KG1 (cell line): ENCODE measurements around the gene PRPF4.
A peak's percentile ranks its signal among the peaks of the same experiment; 100 is the strongest.
"Not testable (repeated sequence)": the region's sequence is repeated elsewhere in the genome, so short reads cannot be mapped to it uniquely, and the experiment has no call there.

Experiments used
- DNase-seq: peaks from one replicate; lab custom pipeline; 2025; lab: John Stamatoyannopoulos, UW

The PRPF4 gene

DNA sequence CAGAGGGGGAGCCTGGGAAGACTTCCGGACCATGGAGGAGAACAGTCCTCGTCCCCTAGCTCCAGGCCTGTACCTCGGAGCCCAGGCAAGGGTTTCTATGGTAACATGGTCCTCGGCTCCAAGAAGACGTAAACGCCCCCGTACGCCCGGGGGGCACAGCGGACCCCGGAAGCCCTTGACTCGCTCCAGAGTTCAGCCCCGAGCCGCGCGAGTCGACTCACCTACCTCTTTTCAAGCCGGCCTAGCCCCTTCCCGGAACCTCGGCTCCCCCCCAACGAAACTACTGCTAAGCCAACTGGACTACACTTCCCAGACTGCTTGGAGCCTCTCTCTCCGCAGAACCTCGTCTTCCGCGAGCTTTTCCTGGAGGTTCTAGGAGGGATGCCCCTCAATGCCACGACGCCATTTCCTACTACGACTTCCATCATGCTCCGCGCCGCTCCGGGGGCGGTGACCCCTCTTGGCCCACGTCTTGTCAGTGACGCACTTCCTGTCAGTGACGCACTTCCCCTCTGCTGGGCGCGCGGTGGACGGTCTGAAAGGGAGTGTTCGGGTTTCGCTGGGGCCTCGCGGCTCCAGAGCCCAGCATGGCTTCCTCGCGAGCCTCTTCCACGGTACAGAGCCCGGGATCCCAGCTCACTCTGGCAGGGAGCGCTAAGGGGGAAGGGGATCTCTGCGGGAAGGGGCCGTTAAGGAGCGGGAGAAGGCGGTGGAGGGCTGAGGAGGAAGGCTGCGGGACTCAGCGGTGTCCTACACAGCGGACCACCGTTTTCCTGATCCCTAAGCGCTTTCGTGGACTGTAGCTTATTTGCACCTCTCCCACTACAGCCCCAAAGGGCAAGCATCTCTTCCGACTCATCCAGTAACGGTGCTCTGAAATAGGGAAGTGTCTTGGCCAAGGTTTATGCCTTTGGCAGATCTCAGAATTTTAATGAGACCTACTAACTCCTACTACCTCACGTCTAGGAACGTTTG lies at the start of gene PRPF4, which contains the start of gene CDC26:
PRPF4 (plus strand) TSS at position 502 of the 975 bp plus-strand sequence; CDS start at position 588, 86 bp downstream.
CDC26 (minus strand) TSS at position 416 of the 975 bp plus-strand sequence. CDS start 3,065 bp downstream, outside the sequence.
- DNase-seq = peak; percentile 95

DNA sequence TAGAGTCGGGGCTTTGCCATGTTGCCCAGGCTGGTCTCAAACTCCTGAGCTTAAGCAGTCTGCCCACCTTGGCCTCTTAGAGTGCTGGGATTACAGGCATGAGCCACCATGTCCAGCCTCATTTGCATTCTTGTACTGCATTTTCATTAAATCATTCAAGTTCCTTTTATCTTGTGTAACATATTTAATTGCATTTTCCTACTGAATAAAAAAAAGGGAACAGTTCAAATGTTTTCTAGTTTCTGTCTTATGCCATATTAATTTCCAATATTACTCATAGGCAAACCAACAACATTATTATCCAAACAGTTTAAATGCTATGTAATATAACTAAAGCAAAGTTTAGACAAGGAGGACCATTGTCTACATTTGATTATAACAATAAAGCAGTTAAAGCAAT lies 48.0 kb upstream of the PRPF4 start:
- no peak for DNase-seq

DNA sequence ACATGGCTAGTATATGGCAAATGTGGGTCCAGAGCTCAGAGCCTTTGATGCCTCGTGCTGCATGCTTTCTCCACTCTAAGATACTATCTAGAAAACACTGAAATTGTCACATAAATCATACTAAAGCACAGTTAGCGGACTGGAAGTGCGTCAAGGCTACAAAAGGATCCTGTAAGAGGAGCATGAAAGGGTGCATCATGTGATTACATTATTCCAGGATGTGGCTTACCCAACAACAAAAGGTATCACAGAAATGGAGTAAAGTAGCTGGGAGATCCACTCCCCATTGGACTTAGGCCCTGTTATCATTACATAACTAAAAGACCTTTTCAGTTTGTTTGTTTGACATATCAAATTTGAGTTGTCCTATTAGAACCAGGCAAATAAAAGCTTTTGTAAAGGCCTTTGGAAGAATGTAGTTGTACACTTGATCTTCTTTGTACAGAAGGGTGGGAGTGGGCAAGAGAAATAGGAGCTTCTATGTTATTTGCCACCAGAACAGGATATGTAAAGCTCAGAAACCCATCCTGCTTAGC lies 47.3 kb upstream of the PRPF4 start:
- no peak for DNase-seq

DNA sequence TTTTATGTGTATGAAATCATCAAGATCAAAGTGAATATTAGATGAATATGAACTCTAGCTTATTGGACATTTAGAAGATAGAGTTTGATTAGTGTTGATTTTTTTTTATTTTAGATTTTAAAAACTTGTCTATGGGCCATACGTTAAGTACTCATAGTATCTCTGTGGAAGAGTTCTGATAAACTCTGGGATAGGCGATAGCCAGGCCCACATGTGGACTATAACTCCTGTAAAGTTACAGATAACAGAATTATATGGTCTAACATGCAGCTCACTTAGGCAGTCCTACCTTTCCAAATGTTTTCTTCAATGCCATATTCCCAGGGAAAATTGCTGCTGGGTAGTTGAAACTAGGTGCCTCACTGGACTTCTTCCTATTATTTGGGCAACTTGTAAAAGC lies 43.8 kb upstream of the PRPF4 start:
- DNase-seq = no peak

DNA sequence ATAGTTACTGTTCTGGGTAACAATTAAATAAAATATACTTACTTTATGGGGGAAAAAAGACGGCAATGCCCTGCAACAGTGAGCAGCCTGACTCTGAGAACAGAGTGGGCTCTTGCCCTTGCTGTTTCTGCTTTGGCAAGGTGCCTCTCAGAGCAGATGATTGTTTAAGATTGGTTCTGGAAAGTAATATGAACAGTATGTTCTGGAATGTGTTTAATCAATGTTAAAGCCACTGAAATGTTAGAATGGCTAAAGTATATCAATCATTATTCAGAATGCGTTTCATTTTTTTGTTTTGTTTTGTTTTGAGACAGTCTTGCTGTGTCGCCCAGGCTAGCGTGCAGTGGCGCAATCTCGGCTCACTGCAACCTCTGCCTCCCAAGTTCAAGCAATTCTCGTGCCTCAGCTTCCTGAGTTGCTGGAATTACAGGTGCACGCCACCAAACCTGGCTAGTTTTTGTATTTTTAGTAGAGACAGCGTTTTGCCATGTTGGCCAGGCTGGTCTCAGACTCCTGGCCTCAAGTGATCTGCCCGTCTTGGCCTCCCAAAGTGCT lies 39.7 kb upstream of the PRPF4 start:
- not testable (repeated sequence) for DNase-seq

DNA sequence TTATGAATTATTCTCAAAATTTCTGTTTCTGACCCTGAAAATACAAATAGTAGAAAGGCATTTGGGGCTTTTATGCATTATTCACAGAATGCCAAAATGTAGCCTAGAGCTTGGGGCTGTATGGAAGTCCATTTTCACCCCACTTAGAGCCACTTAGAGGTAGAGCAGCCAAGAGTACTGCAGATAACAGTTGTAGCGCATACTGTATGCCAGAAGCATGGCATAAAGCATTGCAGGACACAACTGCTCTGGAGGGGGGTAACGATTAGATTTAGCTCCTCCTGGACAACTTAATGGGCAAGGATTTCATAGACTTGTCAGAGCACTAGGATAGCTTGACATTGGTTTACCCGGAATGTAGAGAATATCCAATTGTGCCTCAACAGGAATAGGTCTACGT lies 38.4 kb upstream of the PRPF4 start:
- no peak for DNase-seq

DNA sequence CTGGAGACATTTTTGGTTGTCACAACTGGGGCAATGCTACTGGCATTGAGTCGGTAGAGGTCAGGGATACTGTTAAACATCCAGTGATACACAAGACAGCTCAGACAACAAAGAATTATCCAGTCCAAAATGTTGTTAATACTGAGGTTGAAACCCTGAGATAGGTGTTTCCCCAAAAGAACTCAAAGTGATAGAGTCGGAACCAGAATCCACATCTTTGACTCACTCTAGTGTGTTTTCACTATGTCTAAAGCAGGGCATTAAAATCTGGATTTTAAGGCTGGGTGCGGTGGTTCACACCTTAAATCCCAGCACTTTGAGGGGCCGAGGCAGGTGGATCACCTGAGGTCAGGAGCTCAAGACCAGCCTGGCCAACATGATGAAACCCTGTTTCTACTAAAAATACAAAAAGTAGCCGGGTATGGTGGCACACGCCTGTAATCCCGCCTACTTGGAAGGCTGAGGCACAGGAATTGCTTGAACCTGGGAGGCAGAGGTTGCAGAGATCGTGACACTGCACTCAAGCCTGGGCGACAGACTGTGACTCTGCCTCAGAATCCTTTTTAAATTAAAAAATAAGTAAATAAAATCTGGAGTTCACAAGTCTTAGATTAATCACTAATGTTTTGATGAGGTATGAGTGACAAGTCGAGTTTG lies 37.1 kb upstream of the PRPF4 start:
- DNase-seq = no peak

DNA sequence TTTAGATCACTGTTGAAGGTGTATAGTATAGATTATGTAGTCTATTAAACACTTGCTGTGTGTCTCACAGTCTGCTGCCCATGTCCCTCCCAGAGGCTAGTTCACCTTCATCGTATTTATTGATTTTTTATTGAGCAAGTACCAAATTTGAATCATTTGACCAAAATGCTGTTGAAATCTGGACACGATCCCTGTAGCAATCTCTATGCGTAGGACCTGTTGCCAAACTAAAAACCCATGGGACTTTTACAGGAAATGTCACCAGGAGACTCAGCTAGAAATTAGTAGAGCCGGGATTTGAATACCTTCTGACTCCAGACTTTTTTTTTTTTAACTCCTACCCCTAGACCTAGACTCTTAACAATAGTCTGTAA lies 36.6 kb upstream of the PRPF4 start:
- DNase-seq = no peak

DNA sequence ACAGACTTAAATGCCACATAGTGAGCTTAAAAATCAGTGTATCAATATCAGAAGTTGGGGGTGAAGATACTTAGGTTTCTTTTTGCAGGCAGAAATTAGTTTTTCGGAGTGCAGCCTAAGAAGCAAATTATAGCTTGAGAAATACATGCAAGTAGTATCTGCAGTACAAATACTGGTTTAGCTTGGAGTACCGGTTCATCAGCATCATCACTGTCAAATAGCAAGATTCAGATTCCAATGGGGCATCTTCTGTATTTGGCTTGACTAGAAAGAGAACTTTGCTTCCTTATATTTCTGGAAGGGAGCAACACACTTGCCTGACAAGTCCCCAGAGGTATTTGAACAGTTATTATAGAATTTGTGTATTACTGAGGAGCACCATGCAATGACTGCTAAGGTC lies 34.3 kb upstream of the PRPF4 start:
- no peak for DNase-seq

DNA sequence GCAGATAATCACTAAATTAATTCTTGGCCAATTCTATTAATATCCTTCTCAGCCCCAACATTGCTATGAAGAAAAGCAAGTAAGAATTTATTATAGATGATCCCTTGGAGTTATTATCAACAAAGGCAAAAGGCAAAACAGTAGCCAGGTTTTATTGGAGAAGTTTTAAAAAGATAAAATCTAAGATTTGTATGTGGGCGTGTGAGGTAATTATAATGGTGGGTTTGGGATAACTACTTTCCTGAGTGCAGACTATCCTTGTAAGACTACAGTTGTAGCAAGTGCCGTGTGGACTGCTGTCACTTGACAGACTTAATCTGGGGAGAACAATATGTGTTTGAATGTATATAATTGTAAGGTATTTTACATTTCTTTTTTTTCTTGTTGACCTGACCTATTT lies 30.9 kb upstream of the PRPF4 start:
- no peak for DNase-seq

DNA sequence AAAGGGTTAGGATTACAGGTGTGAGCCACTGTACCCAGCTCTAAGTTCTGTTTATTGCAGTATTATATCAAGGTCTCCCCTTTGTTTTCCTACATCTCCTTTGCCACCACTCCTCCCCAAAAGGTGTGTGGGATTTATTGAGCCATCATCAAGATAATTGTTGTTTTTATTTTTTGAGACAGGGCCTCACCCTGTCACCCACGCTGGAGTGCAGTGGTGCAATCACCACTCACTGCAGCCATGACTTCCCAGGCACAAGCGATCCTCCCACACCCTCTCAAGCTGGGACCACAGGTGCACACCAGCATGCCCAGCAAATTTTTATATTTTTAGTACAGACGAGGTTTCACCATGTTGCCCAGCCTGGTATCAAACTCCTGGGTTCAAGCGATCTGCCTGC lies 29.6 kb upstream of the PRPF4 start:
- DNase-seq = no peak

DNA sequence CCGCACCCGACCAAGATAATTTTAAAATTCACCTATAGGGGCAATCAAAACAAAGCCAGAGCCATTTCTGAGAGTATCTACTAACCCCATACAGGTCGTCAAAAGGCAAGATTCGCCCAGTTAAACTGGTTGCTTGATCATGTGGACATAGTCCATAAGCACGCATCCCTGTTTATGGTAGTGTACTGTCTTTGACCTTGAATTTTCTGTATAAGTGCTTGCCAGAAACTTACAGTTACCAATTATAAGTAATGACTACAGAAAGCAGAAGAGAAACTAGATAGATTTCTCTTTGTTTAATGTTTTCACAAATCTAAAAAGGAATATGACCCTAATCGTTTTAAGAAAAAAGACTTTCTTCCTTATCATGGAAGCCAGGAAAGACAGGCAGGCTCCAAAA lies 28.5 kb upstream of the PRPF4 start:
- DNase-seq = no peak

DNA sequence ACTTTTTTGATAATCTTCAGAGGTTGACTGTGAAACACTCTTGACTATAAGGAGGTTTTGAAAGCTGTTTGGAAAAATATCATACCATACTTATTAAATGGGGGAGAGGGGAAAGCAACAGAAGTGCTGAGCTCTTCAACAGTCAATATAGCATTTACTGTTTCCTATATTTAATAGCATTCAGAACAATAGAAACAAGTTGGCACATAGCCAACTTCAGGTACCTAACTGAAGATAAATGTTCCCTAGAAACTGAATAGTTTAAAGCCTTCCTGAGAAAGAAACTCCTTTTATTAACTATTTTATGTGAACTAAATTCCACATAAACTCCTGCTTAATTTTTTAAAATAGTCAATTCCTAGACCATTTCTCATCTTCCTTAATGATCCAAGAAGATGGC lies 27.8 kb upstream of the PRPF4 start:
- no peak for DNase-seq

DNA sequence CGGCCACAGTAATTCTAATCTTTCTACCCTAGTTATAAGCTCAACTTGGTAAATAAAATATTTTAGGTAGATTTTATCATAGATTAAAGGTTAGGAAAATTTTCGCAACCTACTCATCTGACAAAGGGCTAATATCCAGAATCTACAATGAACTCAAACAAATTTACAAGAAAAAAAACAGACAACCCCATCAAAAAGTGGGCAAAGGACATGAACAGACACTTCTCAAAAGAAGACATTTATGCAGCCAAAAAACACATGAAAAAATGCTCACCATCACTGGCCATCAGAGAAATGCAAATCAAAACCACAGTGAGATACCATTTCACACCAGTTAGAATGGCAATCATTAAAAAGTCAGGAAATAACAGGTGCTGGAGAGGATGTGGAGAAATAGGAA lies 25.8 kb upstream of the PRPF4 start:
- DNase-seq = not testable (repeated sequence)

DNA sequence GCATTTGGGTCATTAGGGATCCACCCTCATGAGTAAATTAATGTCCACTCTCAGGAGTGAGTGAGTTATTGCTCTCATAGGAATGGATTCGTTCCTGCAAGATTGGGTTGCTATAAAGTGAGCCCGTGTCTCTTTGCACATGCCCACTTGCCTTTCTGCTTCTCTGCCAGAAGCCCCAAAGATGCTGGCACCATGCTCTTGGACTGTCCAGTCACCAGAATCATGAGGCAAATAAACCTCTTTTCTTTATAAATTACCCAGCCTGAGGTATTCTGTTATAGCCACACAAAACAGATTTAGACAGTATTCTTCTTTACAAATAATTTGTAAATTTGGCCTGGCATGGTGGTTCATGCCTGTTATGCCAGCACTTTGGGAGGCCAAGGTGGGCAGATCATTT lies 24.7 kb upstream of the PRPF4 start:
- no peak for DNase-seq

DNA sequence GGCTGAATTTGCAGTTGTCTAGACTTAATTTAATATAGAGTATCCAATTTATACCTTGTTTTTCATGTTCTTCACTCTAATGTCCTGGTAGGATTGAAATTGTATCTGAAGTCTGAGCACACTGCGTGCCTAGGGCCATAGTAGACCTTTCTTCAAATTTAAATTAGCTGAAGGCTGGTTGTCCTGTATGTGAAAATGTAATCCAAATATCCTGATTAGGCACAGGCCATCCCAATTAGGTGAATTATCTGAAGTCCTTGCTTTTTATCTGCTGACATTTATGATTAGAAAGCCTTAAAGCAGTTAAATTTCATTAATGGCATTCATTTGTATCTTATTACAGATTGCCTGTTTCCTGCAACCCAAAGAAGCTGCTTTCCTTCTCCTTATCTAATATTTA lies 20.5 kb upstream of the PRPF4 start:
- no peak for DNase-seq

DNA sequence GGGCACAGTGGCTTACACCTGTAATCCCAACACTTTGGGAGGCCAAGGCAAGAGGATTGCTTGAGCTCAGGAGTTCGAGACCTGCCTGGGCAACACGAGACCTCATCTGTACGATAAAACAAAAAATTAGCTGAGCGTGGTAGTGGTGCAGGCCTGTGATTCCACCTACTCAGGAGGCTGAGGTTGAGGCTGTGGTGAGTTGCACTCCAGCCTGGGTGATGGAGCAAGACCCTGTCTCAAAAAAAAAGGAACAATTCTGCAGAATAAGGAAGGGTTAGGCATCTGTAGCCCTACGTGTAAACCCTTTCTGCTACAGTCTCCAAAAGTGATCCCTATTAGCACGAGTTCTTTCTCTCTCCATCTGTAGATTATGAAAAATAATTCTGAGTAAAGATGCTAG lies 20.0 kb upstream of the PRPF4 start:
- no peak for DNase-seq

DNA sequence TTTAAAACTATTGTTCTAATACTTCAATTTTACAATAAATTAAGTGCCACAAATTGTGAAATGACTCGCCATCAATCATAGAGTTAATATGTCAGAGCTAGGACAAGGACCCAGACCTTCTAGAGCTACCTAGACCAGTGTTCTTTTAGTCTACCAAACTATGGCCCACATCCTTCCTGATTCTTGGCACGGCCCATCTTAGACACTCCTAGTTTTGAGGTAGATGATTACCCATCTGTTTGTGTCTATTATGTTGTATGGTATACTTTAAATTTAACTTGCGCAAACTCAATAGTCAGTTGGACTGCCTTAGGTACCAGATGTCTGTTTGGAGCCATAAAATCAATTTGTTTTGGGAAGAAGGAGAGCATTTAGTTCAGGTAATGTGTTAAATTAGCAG lies 17.6 kb upstream of the PRPF4 start:
- DNase-seq = no peak

DNA sequence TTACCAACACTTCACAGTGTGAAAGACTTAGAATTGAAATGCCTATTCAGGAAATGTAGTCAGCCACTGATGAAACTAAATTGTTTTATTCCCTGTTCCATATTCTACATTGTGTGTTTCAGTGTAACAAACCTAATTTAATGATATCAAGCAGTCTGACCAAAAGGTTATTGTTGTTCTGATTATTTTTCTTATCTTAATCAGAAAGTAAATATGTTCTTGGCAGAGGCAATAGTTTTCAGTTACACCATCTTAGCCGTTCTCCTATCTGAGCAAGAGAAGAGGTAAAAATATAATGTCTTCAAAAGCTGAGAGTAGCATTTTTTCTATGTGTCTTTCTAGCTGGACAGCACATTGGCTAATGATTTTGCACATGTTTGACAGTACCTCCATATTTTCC lies 17.2 kb upstream of the PRPF4 start:
- DNase-seq = no peak

DNA sequence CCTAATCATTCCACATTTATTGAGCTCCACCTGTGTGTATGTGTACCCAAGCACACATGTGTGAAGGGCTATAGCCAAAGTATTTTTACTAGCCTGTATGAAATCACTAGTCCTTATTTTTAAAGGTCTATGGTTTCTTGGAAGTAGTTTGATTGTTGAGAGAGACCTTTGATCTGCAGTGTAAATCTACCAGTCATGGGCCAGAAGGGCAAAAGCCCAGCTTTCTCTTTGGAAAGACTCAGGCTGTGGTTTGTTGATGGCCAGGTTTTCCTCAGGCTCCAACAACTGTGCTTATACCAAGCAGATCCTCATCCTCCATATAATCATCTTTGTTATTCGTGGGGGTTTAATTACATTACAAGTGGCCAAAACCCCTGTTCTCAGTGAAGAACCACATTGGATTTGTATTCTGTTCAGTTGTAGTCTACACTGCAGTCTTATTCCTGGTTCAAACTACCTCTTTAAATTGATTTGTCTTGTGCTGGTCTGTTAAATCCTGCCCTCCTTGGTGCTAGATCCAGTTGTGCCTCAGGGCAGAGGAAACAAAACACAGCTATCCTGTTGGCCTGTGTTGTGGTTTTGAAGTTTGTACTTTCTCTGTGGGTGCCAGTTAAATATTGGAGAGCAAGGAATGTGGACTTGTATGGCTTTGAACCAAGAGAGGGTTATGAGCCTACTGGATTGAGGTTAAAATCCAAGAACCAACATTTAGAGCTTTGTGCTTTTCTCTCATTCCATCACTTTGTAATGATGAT lies 13.4 kb upstream of the PRPF4 start:
- DNase-seq = no peak

DNA sequence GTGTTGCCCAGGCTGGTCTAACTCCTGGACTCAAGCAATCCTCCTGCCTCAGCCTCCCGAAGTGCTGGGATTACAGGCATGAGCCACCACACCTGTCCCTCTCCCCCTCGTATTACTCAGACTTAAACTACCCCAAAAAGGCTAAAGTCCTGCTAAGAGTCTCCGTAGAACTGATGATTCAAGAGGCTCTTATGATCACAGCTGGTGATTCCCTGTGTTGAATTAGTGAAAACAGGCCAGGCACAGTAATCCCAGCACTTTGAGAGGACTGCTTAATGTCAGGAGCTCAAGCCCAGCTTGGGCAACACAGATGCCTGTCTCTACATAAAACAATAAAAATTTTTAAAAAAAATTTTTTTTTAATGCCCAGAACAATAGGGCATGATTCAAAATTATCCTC lies 9.3 kb upstream of the PRPF4 start:
- no peak for DNase-seq
